GM23248 (cell line): Measurements from ENCODE around the gene CSNK2B.

Experiments used
- EZH2 ChIP-seq: fragments of 200-600 bp; sonication (generic); IDR thresholded peaks from 2 replicates; pipeline ENCODE4 v1.6.1; 2018; ENCODE audit warnings: antibody characterized with exemption, mild to moderate bottlenecking; ENCODE audit not compliant: insufficient read depth, poor library complexity, severe bottlenecking
- EZH2phosphoT487 ChIP-seq: fragments of 200-600 bp; sonication (generic); IDR thresholded peaks from 2 replicates; pipeline ENCODE4 v1.6.1; 2018; ENCODE audit warnings: antibody characterized with exemption, moderate library complexity, mild to moderate bottlenecking, low read depth; ENCODE audit not compliant: insufficient read depth

- no peak for TF ChIP-seq EZH2
- no peak for TF ChIP-seq EZH2phosphoT487
These were observed 22.2 kb downstream of the CSNK2B start for GRCh38 chr6:31687860-31688693.
